Tibial artery (tissue), 4 donors: Measurements from ENCODE around the gene GUSB.

Source experiments
- DNase-seq, 2 donors: peaks; one replicate each; pipeline ENCODE4 v3.0.0-alpha.2; 2019
- H3K27ac ChIP-seq, 2 donors: fragments of 200-600 bp; sonication (generic) in 1 of 2; 1 replicate in 1 of 2; 2 replicates in 1 of 2; pipeline ENCODE4 v1.5.1; 2018 to 2019; ENCODE audit warnings: mild to moderate bottlenecking in 1 of 2
- H3K27me3 ChIP-seq, 2 donors: fragments of 200-600 bp; sonication (generic) in 1 of 2; one replicate each; pipeline versions ENCODE4 v1.5.1 to v1.6.0; 2016 to 2019
- H3K36me3 ChIP-seq, 3 donors: fragments of 200-600 bp; sonication (generic) in 2 of 3; one replicate each; pipeline ENCODE4 v1.5.1; 2016 to 2019; ENCODE audit warnings: mild to moderate bottlenecking in 2 of 3
- H3K4me1 ChIP-seq, 4 donors: fragments of 200-600 bp; sonication (generic) in 2 of 4; 1 replicate in 3 of 4; 2 replicates in 1 of 4; pipeline ENCODE4 v1.5.1; 2016 to 2019
- H3K4me3 ChIP-seq, 2 donors: fragments of 200-600 bp; sonication (generic) in 1 of 2; 1 replicate in 1 of 2; 2 replicates in 1 of 2; pipeline ENCODE4 v1.5.1; 2018 to 2019; ENCODE audit warnings: mild to moderate bottlenecking in 2 of 2
- H3K9me3 ChIP-seq, 3 donors: fragments of 200-600 bp; sonication (generic) in 1 of 3; one replicate each; pipeline ENCODE4 v1.5.1; 2016 to 2019
- intact Hi-C: fragments of 100-400 bp; cut with DNase I; formaldehyde crosslinking; loops from one replicate; pipeline ENCODE4 v1.15.0; 2023; ENCODE audit warnings: low total_unique reads
- TF ChIP-seq, protein P1 (sequence below), 2 experiments: fragments of 200-600 bp in 1 of 2; fragments of 450-650 bp in 1 of 2; IDR thresholded peaks; one replicate each; pipeline ENCODE4 v1.5.1; 2017 to 2019; ENCODE audit warnings: antibody characterized with exemption in 2 of 2, mild to moderate bottlenecking in 1 of 2, moderate library complexity in 1 of 2

GUSB gene

DNA sequence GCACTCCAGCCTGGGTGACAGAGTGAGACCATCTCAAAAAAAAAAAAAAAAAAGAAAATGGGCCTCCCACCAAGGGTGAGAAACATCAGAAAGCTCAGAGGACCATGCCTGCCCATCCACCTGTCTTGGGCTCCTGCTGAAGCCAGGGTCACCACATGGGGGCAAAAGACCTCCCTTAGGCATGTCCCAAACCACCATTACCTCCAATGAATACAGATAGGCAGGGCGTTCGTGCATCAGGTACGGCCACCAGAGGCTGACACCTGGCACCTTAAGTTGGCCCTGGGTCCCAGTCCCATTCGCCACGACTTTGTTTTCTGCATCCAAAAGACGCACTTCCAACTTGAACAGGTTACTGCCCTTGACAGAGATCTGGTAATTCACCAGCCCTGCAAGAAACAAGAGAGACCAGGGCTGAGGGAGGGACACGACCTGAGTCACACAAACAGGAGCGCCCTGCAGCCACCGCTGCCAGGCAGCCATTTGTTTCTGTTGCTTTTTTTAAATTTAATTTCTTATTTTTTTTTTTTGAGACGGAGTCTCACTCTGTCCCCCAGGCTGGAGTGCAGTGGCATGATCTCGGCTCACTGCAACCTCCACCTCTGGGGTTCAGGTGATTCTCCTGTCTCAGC, 6.1 kb downstream of the GUSB start:
- H3K27ac ChIP-seq, result no peak overlapping the region
- H3K9me3 ChIP-seq, result no peaks in the 10 kb centered on the region
- DNase-seq, result peak in 1 of 2 donors; percentile 19
- peaks cover 0 to 10% (median 10%) of the 10 kb centered on the region in 4 donors for H3K4me1 ChIP-seq
- H3K4me3 ChIP-seq, result no peak overlapping the region
- TF ChIP-seq, protein P1, sequence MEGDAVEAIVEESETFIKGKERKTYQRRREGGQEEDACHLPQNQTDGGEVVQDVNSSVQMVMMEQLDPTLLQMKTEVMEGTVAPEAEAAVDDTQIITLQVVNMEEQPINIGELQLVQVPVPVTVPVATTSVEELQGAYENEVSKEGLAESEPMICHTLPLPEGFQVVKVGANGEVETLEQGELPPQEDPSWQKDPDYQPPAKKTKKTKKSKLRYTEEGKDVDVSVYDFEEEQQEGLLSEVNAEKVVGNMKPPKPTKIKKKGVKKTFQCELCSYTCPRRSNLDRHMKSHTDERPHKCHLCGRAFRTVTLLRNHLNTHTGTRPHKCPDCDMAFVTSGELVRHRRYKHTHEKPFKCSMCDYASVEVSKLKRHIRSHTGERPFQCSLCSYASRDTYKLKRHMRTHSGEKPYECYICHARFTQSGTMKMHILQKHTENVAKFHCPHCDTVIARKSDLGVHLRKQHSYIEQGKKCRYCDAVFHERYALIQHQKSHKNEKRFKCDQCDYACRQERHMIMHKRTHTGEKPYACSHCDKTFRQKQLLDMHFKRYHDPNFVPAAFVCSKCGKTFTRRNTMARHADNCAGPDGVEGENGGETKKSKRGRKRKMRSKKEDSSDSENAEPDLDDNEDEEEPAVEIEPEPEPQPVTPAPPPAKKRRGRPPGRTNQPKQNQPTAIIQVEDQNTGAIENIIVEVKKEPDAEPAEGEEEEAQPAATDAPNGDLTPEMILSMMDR (IDR thresholded peaks at IDR 0.05), result no peak
- intact Hi-C loops, result loop anchor here (10.0 kb wide), 1 partner anchor 101 kb away; the partner anchor contains the start of gene VKORC1L1
- no peaks in the 10 kb centered on the region for H3K27me3 ChIP-seq
- H3K36me3 ChIP-seq, result peaks cover 59 to 92% (median 64%) of the 10 kb centered on the region in 3 donors

DNA sequence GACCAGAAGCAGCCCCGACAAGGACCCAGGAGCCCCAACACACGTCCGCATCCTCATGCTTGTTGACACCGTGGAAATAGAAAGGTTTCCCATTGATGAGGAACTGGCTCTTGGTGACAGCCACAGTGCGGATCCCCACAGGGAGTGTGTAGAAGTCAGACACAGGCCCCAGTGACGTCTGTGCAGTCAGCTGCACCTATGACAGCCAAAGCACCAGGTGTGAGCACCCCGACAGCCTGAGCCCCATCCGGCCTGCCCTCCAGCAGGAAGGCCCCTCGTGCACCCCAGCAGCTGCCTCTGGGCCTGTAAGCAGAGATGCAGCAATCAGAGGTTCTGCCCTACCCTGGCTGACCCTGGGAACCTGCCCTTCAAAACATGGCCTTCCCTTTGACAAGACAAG, 7.1 kb downstream of the GUSB start:
- TF ChIP-seq, protein P1 (IDR thresholded peaks at IDR 0.05), result no peak
- Histone ChIP-seq H3K36me3 (peaks cover 68 to 96% (median 73%) of the 10 kb centered on the region in 3 donors), H3K4me1 (no peaks in the 10 kb centered on the region), H3K27me3 (no peaks in the 10 kb centered on the region), H3K9me3 (no peaks in the 10 kb centered on the region), H3K4me3 (no peak overlapping the region), H3K27ac (no peak overlapping the region)
- no peak for DNase-seq
- intact Hi-C loops, result loop anchor here (10.0 kb wide), 1 partner anchor 100 kb away; the partner anchor contains the start of gene VKORC1L1

DNA sequence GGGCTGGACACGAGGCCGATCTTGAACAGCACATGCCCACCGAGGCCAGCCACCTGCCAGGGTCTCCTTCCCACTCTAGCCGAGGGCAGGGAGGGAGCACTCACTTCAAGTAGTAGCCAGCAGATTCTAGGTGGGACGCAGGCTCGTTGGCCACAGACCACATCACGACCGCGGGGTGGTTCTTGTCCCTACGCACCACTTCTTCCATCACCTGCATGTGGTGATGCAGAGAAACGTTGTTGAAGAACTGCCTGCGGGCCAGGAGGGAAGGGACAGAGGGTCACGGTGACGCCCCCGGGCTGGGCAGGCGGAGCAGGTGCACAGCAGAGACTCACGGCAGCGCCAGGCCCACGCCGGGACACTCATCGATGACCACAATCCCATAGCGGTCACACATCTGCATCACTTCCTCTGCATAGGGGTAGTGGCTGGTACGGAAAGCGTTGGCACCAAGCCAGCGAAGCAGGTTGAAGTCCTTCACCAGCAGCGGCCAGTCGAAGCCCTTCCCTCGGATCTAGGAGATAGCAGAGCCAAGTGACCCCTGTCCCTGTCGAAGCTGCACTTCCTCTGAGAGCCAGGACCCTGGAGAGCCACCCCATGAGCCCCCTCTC, 7.7 kb downstream of the GUSB start:
- H3K4me3 ChIP-seq, result no peak overlapping the region
- no peaks in the 10 kb centered on the region for H3K27me3 ChIP-seq
- peak in 1 of 2 donors; percentile 57 for DNase-seq
- H3K4me1 ChIP-seq, result no peaks in the 10 kb centered on the region
- H3K27ac ChIP-seq, result no peak overlapping the region
- TF ChIP-seq, protein P1 (IDR thresholded peaks at IDR 0.05), result no peak
- no peaks in the 10 kb centered on the region for H3K9me3 ChIP-seq
- intact Hi-C loops, result loop anchor here (10.0 kb wide), 1 partner anchor 99 kb away; the partner anchor contains the start of gene VKORC1L1
- peaks cover 73 to 96% (median 74%) of the 10 kb centered on the region in 3 donors for H3K36me3 ChIP-seq

- intact Hi-C loops, result loop anchor here (10.0 kb wide), 1 partner anchor 98 kb away; the partner anchor contains the start of gene VKORC1L1
- H3K27ac ChIP-seq, result no peak overlapping the region
- H3K27me3 ChIP-seq, result no peaks in the 10 kb centered on the region
- no peaks in the 10 kb centered on the region for H3K9me3 ChIP-seq
- H3K4me3 ChIP-seq, result no peak overlapping the region
- no peaks in the 10 kb centered on the region for H3K4me1 ChIP-seq
- TF ChIP-seq, protein P1 (IDR thresholded peaks at IDR 0.05), result no peak
- peaks cover 80 to 96% (median 81%) of the 10 kb centered on the region in 3 donors for H3K36me3 ChIP-seq
- peak in 1 of 2 donors; percentile 12 for DNase-seq
These were observed 9.0 kb downstream of the GUSB start for GRCh38 chr7:65972976-65973375.

DNA sequence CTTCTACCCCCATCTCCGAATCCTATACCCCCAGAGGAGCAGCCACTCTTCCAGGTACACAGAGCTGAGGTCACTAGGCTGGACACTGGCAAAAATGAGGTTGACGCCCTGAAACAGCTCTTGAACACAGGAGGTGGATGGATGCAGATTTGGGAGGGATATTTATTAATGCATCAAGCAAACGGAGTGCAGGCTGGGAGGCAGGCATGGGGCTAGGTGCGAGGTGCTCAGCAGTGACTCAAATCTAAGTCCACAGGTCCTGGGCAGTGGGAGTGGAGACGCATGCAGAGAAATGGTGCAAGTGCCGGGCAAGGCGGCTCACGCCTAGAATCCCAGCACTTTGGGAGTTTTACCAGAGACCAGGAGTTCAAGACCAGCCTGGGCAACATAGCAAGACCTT, 11.0 kb downstream of the GUSB start:
- DNase-seq, result peak in 1 of 2 donors; percentile 21
- Histone ChIP-seq H3K4me1 (no peaks in the 10 kb centered on the region), H3K9me3 (no peaks in the 10 kb centered on the region), H3K36me3 (peaks cover 95 to 100% (median 99%) of the 10 kb centered on the region in 3 donors), H3K27me3 (no peaks in the 10 kb centered on the region), H3K4me3 (no peak overlapping the region), H3K27ac (no peak overlapping the region)
- TF ChIP-seq, protein P1 (IDR thresholded peaks at IDR 0.05), result no peak
- intact Hi-C loops, result loop anchor here (10.0 kb wide), 1 partner anchor 96 kb away; the partner anchor contains the start of gene VKORC1L1
